ENCODE measurements around the gene CTAGE4.
"Not testable (repeated sequence)": the region's sequence is repeated elsewhere in the genome, so short reads cannot be mapped to it uniquely, and the experiment has no call there.

The CTAGE4 gene, protein sequence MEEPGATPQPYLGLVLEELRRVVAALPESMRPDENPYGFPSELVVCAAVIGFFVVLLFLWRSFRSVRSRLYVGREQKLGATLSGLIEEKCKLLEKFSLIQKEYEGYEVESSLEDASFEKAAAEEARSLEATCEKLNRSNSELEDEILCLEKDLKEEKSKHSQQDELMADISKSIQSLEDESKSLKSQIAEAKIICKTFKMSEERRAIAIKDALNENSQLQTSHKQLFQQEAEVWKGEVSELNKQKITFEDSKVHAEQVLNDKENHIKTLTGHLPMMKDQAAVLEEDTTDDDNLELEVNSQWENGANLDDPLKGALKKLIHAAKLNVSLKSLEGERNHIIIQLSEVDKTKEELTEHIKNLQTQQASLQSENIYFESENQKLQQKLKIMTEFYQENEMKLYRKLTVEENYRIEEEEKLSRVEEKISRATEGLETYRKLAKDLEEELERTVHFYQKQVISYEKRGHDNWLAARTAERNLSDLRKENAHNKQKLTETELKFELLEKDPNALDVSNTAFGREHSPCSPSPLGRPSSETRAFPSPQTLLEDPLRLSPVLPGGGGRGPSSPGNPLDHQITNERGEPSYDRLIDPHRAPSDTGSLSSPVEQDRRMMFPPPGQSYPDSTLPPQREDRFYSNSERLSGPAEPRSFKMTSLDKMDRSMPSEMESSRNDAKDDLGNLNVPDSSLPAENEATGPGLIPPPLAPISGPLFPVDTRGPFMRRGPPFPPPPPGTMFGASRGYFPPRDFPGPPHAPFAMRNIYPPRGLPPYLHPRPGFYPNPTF

GRCh38 chr7:144183166-144183565 is at the start of gene CTAGE4:
Gene CTAGE4 (plus strand): TSS chr7:144183466. CDS start chr7:144183504, 38 bp downstream.
- H3K27ac ChIP-seq (ENCODE audit: low read length); H3K4me1 ChIP-seq (ENCODE audit: insufficient read depth, low read length); H3K4me3 ChIP-seq (ENCODE audit: low read length); H3K27me3 ChIP-seq (ENCODE audit: insufficient read depth, low read length); H3K36me3 ChIP-seq (ENCODE audit: insufficient read depth, low read depth, low read length); H3K9ac ChIP-seq (ENCODE audit: low read depth, low read length); H3K9me3 ChIP-seq (ENCODE audit: insufficient read depth, low read depth, low read length): not testable (repeated sequence)

GRCh38 chr7:144134116-144134515 is 49.1 kb upstream of the CTAGE4 start:
- no peak overlapping the region for H3K4me3 ChIP-seq (ENCODE audit: low read length)
- H3K36me3 ChIP-seq (ENCODE audit: insufficient read depth, low read depth, low read length): no peaks in the 10 kb centered on the region
- H3K9me3 ChIP-seq (ENCODE audit: insufficient read depth, low read depth, low read length): no peaks in the 10 kb centered on the region
- H3K4me1 ChIP-seq (ENCODE audit: insufficient read depth, low read length): no peaks in the 10 kb centered on the region
- no peak overlapping the region for H3K27ac ChIP-seq (ENCODE audit: low read length)
- H3K9ac ChIP-seq (ENCODE audit: low read depth, low read length): no peak overlapping the region
- H3K27me3 ChIP-seq (ENCODE audit: insufficient read depth, low read length): no peaks in the 10 kb centered on the region

DNA sequence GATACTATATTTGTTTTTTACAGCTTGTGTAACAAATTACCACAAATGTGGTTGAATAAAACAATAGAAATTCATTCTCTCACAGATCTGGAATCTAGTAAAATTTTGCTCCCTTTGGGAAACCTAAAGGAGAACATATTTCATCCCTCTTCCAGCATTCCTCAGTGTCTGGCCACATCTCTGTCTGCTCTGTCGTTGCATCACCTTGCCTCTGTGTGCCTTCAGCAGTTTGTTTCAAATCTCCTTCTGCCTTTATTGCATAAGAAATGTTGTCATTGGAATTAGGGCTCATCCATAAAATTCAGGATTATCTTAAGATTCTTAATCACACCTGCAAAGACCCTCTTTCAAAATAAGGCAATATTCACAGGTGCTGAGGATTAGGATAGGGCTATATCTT is 45.8 kb upstream of the CTAGE4 start:
- Histone ChIP-seq H3K4me1 (ENCODE audit: insufficient read depth, low read length) (no peaks in the 10 kb centered on the region), H3K9me3 (ENCODE audit: insufficient read depth, low read depth, low read length) (no peaks in the 10 kb centered on the region), H3K27ac (ENCODE audit: low read length) (no peak overlapping the region), H3K36me3 (ENCODE audit: insufficient read depth, low read depth, low read length) (no peaks in the 10 kb centered on the region), H3K27me3 (ENCODE audit: insufficient read depth, low read length) (no peaks in the 10 kb centered on the region), H3K4me3 (ENCODE audit: low read length) (no peak overlapping the region), H3K9ac (ENCODE audit: low read depth, low read length) (no peak overlapping the region)

DNA sequence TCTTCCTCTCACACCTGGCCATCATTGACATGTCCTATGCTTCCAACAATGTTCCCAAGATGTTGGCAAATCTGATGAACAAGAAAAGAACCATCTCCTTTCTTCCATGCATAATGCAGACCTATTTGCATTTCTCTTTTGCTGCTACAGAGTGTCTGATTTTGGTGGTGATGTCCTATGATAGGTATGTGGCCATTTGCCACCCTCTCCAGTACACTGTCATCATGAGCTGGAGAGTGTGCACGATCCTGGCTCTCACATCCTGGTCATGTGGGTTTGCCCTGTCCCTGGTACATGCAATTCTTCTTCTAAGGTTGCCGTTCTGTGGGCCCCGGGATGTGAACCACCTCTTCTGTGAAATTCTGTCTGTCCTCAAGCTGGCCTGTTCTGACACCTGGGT is 41.1 kb upstream of the CTAGE4 start:
- Histone ChIP-seq H3K27ac (ENCODE audit: low read length) (no peak overlapping the region), H3K9ac (ENCODE audit: low read depth, low read length) (no peak overlapping the region), H3K9me3 (ENCODE audit: insufficient read depth, low read depth, low read length) (peaks cover 5% of the 10 kb centered on the region), H3K4me3 (ENCODE audit: low read length) (no peak overlapping the region), H3K36me3 (ENCODE audit: insufficient read depth, low read depth, low read length) (no peaks in the 10 kb centered on the region), H3K27me3 (ENCODE audit: insufficient read depth, low read length) (no peaks in the 10 kb centered on the region), H3K4me1 (ENCODE audit: insufficient read depth, low read length) (no peaks in the 10 kb centered on the region)

- Histone ChIP-seq H3K4me1 (ENCODE audit: insufficient read depth, low read length) (no peaks in the 10 kb centered on the region), H3K4me3 (ENCODE audit: low read length) (no peak overlapping the region), H3K9ac (ENCODE audit: low read depth, low read length) (no peak overlapping the region), H3K9me3 (ENCODE audit: insufficient read depth, low read depth, low read length) (peaks cover 19% of the 10 kb centered on the region), H3K36me3 (ENCODE audit: insufficient read depth, low read depth, low read length) (no peaks in the 10 kb centered on the region), H3K27ac (ENCODE audit: low read length) (no peak overlapping the region), H3K27me3 (ENCODE audit: insufficient read depth, low read length) (no peaks in the 10 kb centered on the region)
Measured at GRCh38 chr7:144144426-144144825, 38.8 kb upstream of the CTAGE4 start.

- Histone ChIP-seq H3K27ac (ENCODE audit: low read length) (no peak overlapping the region), H3K27me3 (ENCODE audit: insufficient read depth, low read length) (no peaks in the 10 kb centered on the region), H3K4me1 (ENCODE audit: insufficient read depth, low read length) (no peaks in the 10 kb centered on the region), H3K4me3 (ENCODE audit: low read length) (no peak overlapping the region), H3K9ac (ENCODE audit: low read depth, low read length) (no peak overlapping the region), H3K36me3 (ENCODE audit: insufficient read depth, low read depth, low read length) (no peaks in the 10 kb centered on the region), H3K9me3 (ENCODE audit: insufficient read depth, low read depth, low read length) (peaks cover 23% of the 10 kb centered on the region)
Measured at GRCh38 chr7:144148224-144148827, 34.9 kb upstream of the CTAGE4 start.

GRCh38 chr7:144158861-144159260 is 24.4 kb upstream of the CTAGE4 start:
- H3K4me1 ChIP-seq (ENCODE audit: insufficient read depth, low read length): no peaks in the 10 kb centered on the region
- no peak overlapping the region for H3K4me3 ChIP-seq (ENCODE audit: low read length)
- H3K27me3 ChIP-seq (ENCODE audit: insufficient read depth, low read length): no peaks in the 10 kb centered on the region
- no peaks in the 10 kb centered on the region for H3K9me3 ChIP-seq (ENCODE audit: insufficient read depth, low read depth, low read length)
- no peak overlapping the region for H3K9ac ChIP-seq (ENCODE audit: low read depth, low read length)
- H3K27ac ChIP-seq (ENCODE audit: low read length): no peak overlapping the region
- H3K36me3 ChIP-seq (ENCODE audit: insufficient read depth, low read depth, low read length): no peaks in the 10 kb centered on the region

- no peaks in the 10 kb centered on the region; the same call in 1 of the 2 replicates for H3K9me3 ChIP-seq (ENCODE audit: insufficient read depth, low read depth, low read length)
- no peaks in the 10 kb centered on the region for H3K4me1 ChIP-seq (ENCODE audit: insufficient read depth, low read length)
- H3K27ac ChIP-seq (ENCODE audit: low read length): no peak overlapping the region
- H3K4me3 ChIP-seq (ENCODE audit: low read length): no peak overlapping the region
- H3K27me3 ChIP-seq (ENCODE audit: insufficient read depth, low read length): no peaks in the 10 kb centered on the region
- H3K36me3 ChIP-seq (ENCODE audit: insufficient read depth, low read depth, low read length): no peaks in the 10 kb centered on the region
- no peak overlapping the region for H3K9ac ChIP-seq (ENCODE audit: low read depth, low read length)
Measured at GRCh38 chr7:144164784-144165183, 18.5 kb upstream of the CTAGE4 start.

- H3K36me3 ChIP-seq (ENCODE audit: insufficient read depth, low read depth, low read length); H3K9me3 ChIP-seq (ENCODE audit: insufficient read depth, low read depth, low read length); H3K27ac ChIP-seq (ENCODE audit: low read length); H3K4me3 ChIP-seq (ENCODE audit: low read length); H3K9ac ChIP-seq (ENCODE audit: low read depth, low read length); H3K4me1 ChIP-seq (ENCODE audit: insufficient read depth, low read length); H3K27me3 ChIP-seq (ENCODE audit: insufficient read depth, low read length): not testable (repeated sequence)
Measured at GRCh38 chr7:144171594-144172350, 11.5 kb upstream of the CTAGE4 start.

GRCh38 chr7:144174613-144175012 is 8.7 kb upstream of the CTAGE4 start:
- H3K9me3 ChIP-seq (ENCODE audit: insufficient read depth, low read depth, low read length): no peaks in the 10 kb centered on the region
- H3K36me3 ChIP-seq (ENCODE audit: insufficient read depth, low read depth, low read length): no peaks in the 10 kb centered on the region
- H3K4me1 ChIP-seq (ENCODE audit: insufficient read depth, low read length): no peaks in the 10 kb centered on the region
- no peak overlapping the region for H3K27ac ChIP-seq (ENCODE audit: low read length)
- no peaks in the 10 kb centered on the region for H3K27me3 ChIP-seq (ENCODE audit: insufficient read depth, low read length)
- no peak overlapping the region for H3K4me3 ChIP-seq (ENCODE audit: low read length)
- H3K9ac ChIP-seq (ENCODE audit: low read depth, low read length): no peak overlapping the region

- H3K27ac ChIP-seq (ENCODE audit: low read length); H3K4me3 ChIP-seq (ENCODE audit: low read length); H3K4me1 ChIP-seq (ENCODE audit: insufficient read depth, low read length); H3K9ac ChIP-seq (ENCODE audit: low read depth, low read length); H3K27me3 ChIP-seq (ENCODE audit: insufficient read depth, low read length); H3K9me3 ChIP-seq (ENCODE audit: insufficient read depth, low read depth, low read length); H3K36me3 ChIP-seq (ENCODE audit: insufficient read depth, low read depth, low read length): not testable (repeated sequence)
Measured at GRCh38 chr7:144178380-144179164, 4.7 kb upstream of the CTAGE4 start.

Measured in iPS-20b (cell line).